Esophagus (tissue), 2 donors: ENCODE results near the gene OR51G2. TPM values are rescaled to one million over a fixed set of nuclear protein-coding genes. Genes with fewer than 3 reads are reported as not detected.

ENCODE experiments used
- H3K27ac ChIP-seq, 2 donors: one replicate each; pipeline ENCODE4 v1.5.1; 2013; ENCODE audit warnings: low read depth in 2 of 2, mild to moderate bottlenecking in 2 of 2, inconsistent platforms in 1 of 2, low read length in 1 of 2, moderate library complexity in 1 of 2
- H3K27me3 ChIP-seq, 2 donors: one replicate each; pipeline ENCODE4 v1.6.1; 2013; ENCODE audit warnings: low read length in 2 of 2, control low read depth in 1 of 2, mild to moderate bottlenecking in 1 of 2; ENCODE audit not compliant: insufficient read depth in 2 of 2, control insufficient read depth in 1 of 2
- H3K36me3 ChIP-seq, 2 donors: one replicate each; pipeline ENCODE4 v1.6.1; 2013; ENCODE audit warnings: low read length in 1 of 2; ENCODE audit not compliant: control insufficient read depth in 2 of 2, insufficient read depth in 2 of 2
- H3K4me1 ChIP-seq, 2 donors: one replicate each; pipeline ENCODE4 v1.6.1; 2013; ENCODE audit warnings: low read length in 1 of 2; ENCODE audit not compliant: control insufficient read depth in 2 of 2, insufficient read depth in 2 of 2
- H3K4me3 ChIP-seq, 2 donors: one replicate each; pipeline ENCODE4 v1.5.1; 2013; ENCODE audit warnings: low read length in 2 of 2, mild to moderate bottlenecking in 2 of 2, low read depth in 1 of 2, moderate library complexity in 1 of 2
- H3K9me3 ChIP-seq, 2 donors: one replicate each; pipeline ENCODE4 v1.6.1; 2013; ENCODE audit warnings: mild to moderate bottlenecking in 2 of 2, low read depth in 1 of 2, low read length in 1 of 2, moderate library complexity in 1 of 2; ENCODE audit not compliant: control insufficient read depth in 2 of 2, insufficient read depth in 1 of 2
- WGBS, 2 donors: extraction: QIAGEN DNeasy Blood & Tissue Kit; methylation state at CpG; one replicate each; pipeline ENCODE4 v1.1.7; 2013; 5-methylcytosine and 5-hydroxymethylcytosine counted together
- polyA plus RNA-seq, 2 donors: library from polyadenylated mRNA; stranded (reverse); fragments of 200-250 nt; gene quantifications; one replicate each; pipeline ENCODE4 v1.2.3, GENCODE V29; 2013
- donor health status: healthy with polysubstance abuse.
- donor health status: Bipolar disorder and iron deficiency.

Gene OR51G2
- polyA plus RNA-seq, 2 donors: not detected

GRCh38 chr11:4922304-4922703 lies 3.2 kb upstream of the OR51G2 start:
- 41 to 61% methylated on average over 1 of the region's 1 CpG for WGBS, 2 donors
- H3K27ac ChIP-seq: no peak overlapping the region
- H3K36me3 ChIP-seq: no peaks in the 10 kb centered on the region
- no peak overlapping the region for H3K4me3 ChIP-seq
- no peaks in the 10 kb centered on the region for H3K4me1 ChIP-seq
- H3K27me3 ChIP-seq: no peaks in the 10 kb centered on the region
- H3K9me3 ChIP-seq: no peaks in the 10 kb centered on the region

GRCh38 chr11:4921796-4922195 lies 2.6 kb upstream of the OR51G2 start:
- Histone ChIP-seq H3K9me3 (no peaks in the 10 kb centered on the region), H3K27me3 (no peaks in the 10 kb centered on the region), H3K4me3 (no peak overlapping the region), H3K36me3 (no peaks in the 10 kb centered on the region), H3K27ac (no peak overlapping the region), H3K4me1 (no peaks in the 10 kb centered on the region)
- 67 to 79% methylated on average over 1 of the region's 1 CpG for WGBS, 2 donors

GRCh38 chr11:4916581-4916980 lies 2.6 kb downstream of the OR51G2 start:
- no peaks in the 10 kb centered on the region for H3K4me1 ChIP-seq
- H3K27ac ChIP-seq: no peak overlapping the region
- H3K36me3 ChIP-seq: no peaks in the 10 kb centered on the region
- H3K9me3 ChIP-seq: no peaks in the 10 kb centered on the region
- H3K4me3 ChIP-seq: no peak overlapping the region
- no peaks in the 10 kb centered on the region for H3K27me3 ChIP-seq

GRCh38 chr11:4903484-4903883 lies 15.7 kb downstream of the OR51G2 start, which contains the start of gene OR51A7:
Gene OR51A7, plus strand, starts transcription at chr11:4903783. Its CDS starts 3,587 bp downstream, at chr11:4907370.
- no peaks in the 10 kb centered on the region for H3K27me3 ChIP-seq
- H3K36me3 ChIP-seq: no peaks in the 10 kb centered on the region

GRCh38 chr11:4891996-4892640 lies 27.0 kb downstream of the OR51G2 start:
- 82 to 88% methylated on average over 1 of the region's 1 CpG for WGBS, 2 donors
- Histone ChIP-seq H3K9me3 (no peaks in the 10 kb centered on the region), H3K4me3 (no peak overlapping the region), H3K36me3 (no peaks in the 10 kb centered on the region), H3K4me1 (no peaks in the 10 kb centered on the region), H3K27me3 (no peaks in the 10 kb centered on the region), H3K27ac (no peak overlapping the region)

More at GRCh38 chr11:4903484-4903883, 15.7 kb downstream of the OR51G2 start, which contains the start of gene OR51A7:
- no peak within 1 kb of the TSS for H3K4me3 ChIP-seq
- H3K9me3 ChIP-seq: no peaks in the 10 kb centered on the region
- no peaks in the 10 kb centered on the region for H3K4me1 ChIP-seq
- H3K27ac ChIP-seq: no peak within 1 kb of the TSS

- Histone ChIP-seq H3K27me3 (no peaks in the 10 kb centered on the region), H3K4me1 (no peaks in the 10 kb centered on the region), H3K9me3 (no peaks in the 10 kb centered on the region), H3K27ac (no peak overlapping the region), H3K4me3 (no peak overlapping the region), H3K36me3 (no peaks in the 10 kb centered on the region)
- WGBS, 2 donors: 84 to 90% methylated on average over 2 of the region's 2 CpGs
These were observed 28.9 kb downstream of the OR51G2 start for GRCh38 chr11:4890279-4890678.

- H3K27ac ChIP-seq: no peak overlapping the region
These were observed 31.6 kb downstream of the OR51G2 start for GRCh38 chr11:4887591-4887990.

GRCh38 chr11:4886186-4886585 lies 33.0 kb downstream of the OR51G2 start:
- Histone ChIP-seq H3K27me3 (no peaks in the 10 kb centered on the region), H3K27ac (no peak overlapping the region), H3K4me1 (no peaks in the 10 kb centered on the region), H3K36me3 (no peaks in the 10 kb centered on the region), H3K9me3 (no peaks in the 10 kb centered on the region), H3K4me3 (no peak overlapping the region)
- WGBS, 2 donors: 50% methylated on average over 3 of the region's 3 CpGs

More at GRCh38 chr11:4887591-4887990, 31.6 kb downstream of the OR51G2 start:
- whole genome bisulfite sequencing, 2 donors: 0% methylated on average over 1 of the region's 1 CpG
- H3K9me3 ChIP-seq: no peaks in the 10 kb centered on the region
- no peaks in the 10 kb centered on the region for H3K27me3 ChIP-seq
- no peak overlapping the region for H3K4me3 ChIP-seq
- no peaks in the 10 kb centered on the region for H3K4me1 ChIP-seq
- no peaks in the 10 kb centered on the region for H3K36me3 ChIP-seq

- WGBS, 2 donors: 63 to 68% methylated on average over 3 of the region's 3 CpGs
- H3K27me3 ChIP-seq: no peaks in the 10 kb centered on the region
- no peaks in the 10 kb centered on the region for H3K4me1 ChIP-seq
- H3K4me3 ChIP-seq: no peak overlapping the region
- H3K36me3 ChIP-seq: no peaks in the 10 kb centered on the region
- H3K27ac ChIP-seq: no peak overlapping the region
- H3K9me3 ChIP-seq: no peaks in the 10 kb centered on the region
These were observed 34.8 kb downstream of the OR51G2 start for GRCh38 chr11:4884361-4884760.

- Histone ChIP-seq H3K9me3 (no peaks in the 10 kb centered on the region), H3K4me1 (no peaks in the 10 kb centered on the region), H3K4me3 (no peak overlapping the region), H3K27ac (no peak overlapping the region), H3K36me3 (no peaks in the 10 kb centered on the region), H3K27me3 (no peaks in the 10 kb centered on the region)
- WGBS, 2 donors: 80 to 81% methylated on average over 5 of the region's 5 CpGs
These were observed 36.6 kb downstream of the OR51G2 start for GRCh38 chr11:4882543-4882942.
